ENCODE results near the gene IL1RAPL2. TPM values are rescaled to one million over a fixed set of nuclear protein-coding genes. Genes with fewer than 3 reads are reported as not detected.

The IL1RAPL2 gene
- total and polyA plus RNA-seq, 2 of the 8 experiments (the other 6 are each of a cell fraction or from before 2014, with no cell fraction given) = 0.20 to 1.3 TPM

GRCh38 chrX:104712515-104712914 is 146.5 kb downstream of the IL1RAPL2 start:
- Histone ChIP-seq H2BK120ac (replicated peaks; ENCODE audit: low read depth, low read length) (no peak overlapping the region), H2AK5ac (ENCODE audit: low read depth, low read length) (no peak overlapping the region), H3K23ac (ENCODE audit: insufficient read length) (no peak overlapping the region), H3K27ac (ENCODE audit: low read depth, low read length) (no peak overlapping the region), H3K18ac (ENCODE audit: extremely low read depth, low read length) (no peak overlapping the region), H2BK15ac (ENCODE audit: low read length) (no peak overlapping the region), H3K4me3 (ENCODE audit: extremely low read depth in 1 of 4, insufficient read depth in 2 of 4, low read depth in 3 of 4, low read length in 4 of 4) (no peak overlapping the region), H3K14ac (ENCODE audit: insufficient read length) (no peak overlapping the region), H3K27me3 (replicated peaks in 1 of 4; ENCODE audit: control insufficient read depth in 3 of 4, extremely low read depth in 1 of 4, insufficient read depth in 3 of 4, low read length in 3 of 4) (no peaks in the 10 kb centered on the region), H3K56ac (replicated peaks; ENCODE audit: insufficient read length, low read depth, low read length) (no peak overlapping the region), H2AFZ (ENCODE audit: low read length) (no peak overlapping the region), H3K9ac (replicated peaks in 1 of 4; ENCODE audit: extremely low read depth in 1 of 4, low read depth in 3 of 4, low read length in 3 of 4) (no peak overlapping the region), H3K23me2 (ENCODE audit: low read depth, low read length) (no peaks in the 10 kb centered on the region), H3K4me2 (ENCODE audit: insufficient read depth in 1 of 2, low read depth in 2 of 2, low read length in 2 of 2) (no peak overlapping the region), H3K4me1 (replicated peaks in 1 of 4; ENCODE audit: control insufficient read depth in 3 of 4, insufficient read depth in 4 of 4, low read length in 3 of 4) (no peaks in the 10 kb centered on the region), H3K4ac (replicated peaks; ENCODE audit: insufficient read length, low read depth, low read length) (no peak overlapping the region), H2BK12ac (ENCODE audit: low read depth, low read length) (no peak overlapping the region), H3K36me3 (ENCODE audit: control insufficient read depth in 2 of 4, insufficient read depth in 4 of 4, low read length in 3 of 4) (no peaks in the 10 kb centered on the region), H4K5ac (ENCODE audit: insufficient read length, low read depth, low read length) (no peak overlapping the region), H4K91ac (replicated peaks; ENCODE audit: insufficient read length, low read length) (no peak overlapping the region), H4K20me1 (replicated peaks in 1 of 2; ENCODE audit: control insufficient read depth in 1 of 2, insufficient read depth in 2 of 2, low read length in 2 of 2) (no peaks in the 10 kb centered on the region), H3K79me2 (ENCODE audit: control insufficient read depth in 1 of 2, insufficient read depth in 2 of 2, low read length in 2 of 2) (no peaks in the 10 kb centered on the region), H2BK20ac (ENCODE audit: low read length) (no peak overlapping the region), H3K9me3 (ENCODE audit: insufficient read depth in 2 of 2, low read depth in 1 of 2, low read length in 1 of 2) (no peaks in the 10 kb centered on the region), H4K8ac (ENCODE audit: extremely low read depth, insufficient read depth, low read length) (no peak overlapping the region), H3K79me1 (ENCODE audit: low read depth, low read length) (no peaks in the 10 kb centered on the region), H2BK5ac (ENCODE audit: low read depth, low read length) (no peak overlapping the region)
- POLR2A ChIA-PET (ENCODE audit: partially characterized antibody) = no interaction called here
- CTCF ChIA-PET (ENCODE audit: partially characterized antibody) = no interaction called here
- FAIRE-seq (no peak), DNase-seq (ENCODE audit: low read depth in 1 of 2, low spot score in 2 of 2) (no peak)
- TF ChIP-seq HDAC6 (IDR thresholded peaks at IDR 0.05; ENCODE audit: low read depth, low read length) (no peak), RAD21 (IDR thresholded peaks at IDR 0.05 in 1 of 2, conservative IDR thresholded peaks at IDR 0.05 in 1 of 2; ENCODE audit: low read depth in 2 of 2, low read length in 2 of 2) (peak; percentile 16 to 32; a peak in 2 of 4 replicates), GABPA (IDR thresholded peaks at IDR 0.05; ENCODE audit: borderline replicate concordance, insufficient read depth, low read length) (no peak), MAFK (IDR thresholded peaks at IDR 0.05; ENCODE audit: low read depth, low read length) (no peak), CHD1 (IDR thresholded peaks at IDR 0.05; ENCODE audit: low read depth, low read length) (no peak), SRF (IDR thresholded peaks at IDR 0.05; ENCODE audit: low read depth, low read length) (no peak), FOSL1 (IDR thresholded peaks at IDR 0.05; ENCODE audit: insufficient read depth, low read depth, low read length) (no peak), GTF2F1 (IDR thresholded peaks at IDR 0.05; ENCODE audit: borderline replicate concordance, low read depth, low read length) (no peak)
- WGBS, 2 experiments (ENCODE audit: extremely low coverage in 1 of 2, insufficient coverage in 1 of 2, insufficient read length in 1 of 2, insufficient replicate concordance in 2 of 2, low coverage in 1 of 2, low lambda C conversion rate in 2 of 2, missing lambda C conversion rate in 1 of 2) = 88% methylated on average over 1 of the region's 1 CpG; no CpG with 5 or more reads in 1 of the 2 experiments

Data from H1 (cell line).